ENCODE results near the gene RPUSD3. TPM values are rescaled to one million over a fixed set of nuclear protein-coding genes. Genes with fewer than 3 reads are reported as not detected.

RPUSD3 gene
- total and polyA plus RNA-seq, 9 of the 15 experiments (the other 6 are each of a cell fraction or from before 2014, with no cell fraction given): 13.8 to 99.0 (median 59.3) TPM

DNA sequence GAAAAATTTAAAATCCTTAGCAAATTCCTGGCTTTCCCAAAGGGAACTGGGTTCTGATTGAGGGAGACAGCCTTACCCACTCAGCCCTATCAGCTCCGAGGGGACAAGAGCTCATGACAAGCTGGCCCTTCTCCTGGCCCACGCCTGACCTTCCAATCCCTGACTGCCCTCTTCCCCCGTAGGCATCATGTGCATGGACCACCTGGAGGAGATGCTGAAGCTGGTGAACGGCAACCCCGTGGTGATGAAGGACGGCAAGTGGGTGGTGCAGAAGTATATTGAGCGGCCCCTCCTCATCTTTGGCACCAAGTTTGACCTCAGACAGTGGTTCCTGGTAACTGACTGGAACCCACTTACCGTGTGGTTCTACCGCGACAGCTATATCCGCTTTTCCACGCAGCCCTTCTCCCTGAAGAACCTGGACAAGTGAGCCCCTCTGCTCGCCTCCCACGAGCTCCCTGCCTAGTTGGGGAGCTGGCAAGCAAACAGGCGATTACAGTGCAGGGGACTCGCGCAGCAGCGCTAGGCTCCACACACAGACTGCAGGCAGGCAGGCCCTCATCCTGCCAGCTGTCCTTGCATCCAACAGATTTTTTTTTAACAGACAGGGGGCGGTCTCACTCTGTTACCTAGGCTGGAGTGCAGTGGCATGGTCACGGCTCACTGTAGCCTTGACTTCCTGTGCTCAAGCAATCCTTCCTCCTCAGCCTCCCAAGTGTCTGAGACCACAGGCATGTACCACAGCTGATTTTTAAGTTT is 16.8 kb downstream of the RPUSD3 start (continued):
- TF ChIP-seq, protein P1, sequence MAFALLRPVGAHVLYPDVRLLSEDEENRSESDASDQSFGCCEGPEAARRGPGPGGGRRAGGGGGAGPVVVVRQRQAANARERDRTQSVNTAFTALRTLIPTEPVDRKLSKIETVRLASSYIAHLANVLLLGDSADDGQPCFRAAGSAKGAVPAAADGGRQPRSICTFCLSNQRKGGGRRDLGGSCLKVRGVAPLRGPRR (CRISPR knock-in tag; IDR thresholded peaks at IDR 0.05): no peak
- TF ChIP-seq TEAD2 (tag; IDR thresholded peaks at IDR 0.05) (no peak), ESRRA (IDR thresholded peaks at IDR 0.05; ENCODE audit: borderline replicate concordance, low read depth) (no peak), ZNF316 (IDR thresholded peaks at IDR 0.05) (0 out of 2 replicates have a peak, but pooled peaks have one; percentile 7), GTF2E2 (tag; IDR thresholded peaks at IDR 0.05) (no peak), ZNF239 (CRISPR knock-in tag; IDR thresholded peaks at IDR 0.05) (no peak), POLR2B (IDR thresholded peaks at IDR 0.05; ENCODE audit: low read depth, partially characterized antibody) (no peak), ZNF444 (CRISPR knock-in tag; IDR thresholded peaks at IDR 0.05) (no peak)
- TF ChIP-seq, protein P2, sequence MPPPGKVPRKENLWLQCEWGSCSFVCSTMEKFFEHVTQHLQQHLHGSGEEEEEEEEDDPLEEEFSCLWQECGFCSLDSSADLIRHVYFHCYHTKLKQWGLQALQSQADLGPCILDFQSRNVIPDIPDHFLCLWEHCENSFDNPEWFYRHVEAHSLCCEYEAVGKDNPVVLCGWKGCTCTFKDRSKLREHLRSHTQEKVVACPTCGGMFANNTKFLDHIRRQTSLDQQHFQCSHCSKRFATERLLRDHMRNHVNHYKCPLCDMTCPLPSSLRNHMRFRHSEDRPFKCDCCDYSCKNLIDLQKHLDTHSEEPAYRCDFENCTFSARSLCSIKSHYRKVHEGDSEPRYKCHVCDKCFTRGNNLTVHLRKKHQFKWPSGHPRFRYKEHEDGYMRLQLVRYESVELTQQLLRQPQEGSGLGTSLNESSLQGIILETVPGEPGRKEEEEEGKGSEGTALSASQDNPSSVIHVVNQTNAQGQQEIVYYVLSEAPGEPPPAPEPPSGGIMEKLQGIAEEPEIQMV (tag; conservative IDR thresholded peaks at IDR 0.05; ENCODE audit: low read depth): no peak
- TF ChIP-seq, protein P3, sequence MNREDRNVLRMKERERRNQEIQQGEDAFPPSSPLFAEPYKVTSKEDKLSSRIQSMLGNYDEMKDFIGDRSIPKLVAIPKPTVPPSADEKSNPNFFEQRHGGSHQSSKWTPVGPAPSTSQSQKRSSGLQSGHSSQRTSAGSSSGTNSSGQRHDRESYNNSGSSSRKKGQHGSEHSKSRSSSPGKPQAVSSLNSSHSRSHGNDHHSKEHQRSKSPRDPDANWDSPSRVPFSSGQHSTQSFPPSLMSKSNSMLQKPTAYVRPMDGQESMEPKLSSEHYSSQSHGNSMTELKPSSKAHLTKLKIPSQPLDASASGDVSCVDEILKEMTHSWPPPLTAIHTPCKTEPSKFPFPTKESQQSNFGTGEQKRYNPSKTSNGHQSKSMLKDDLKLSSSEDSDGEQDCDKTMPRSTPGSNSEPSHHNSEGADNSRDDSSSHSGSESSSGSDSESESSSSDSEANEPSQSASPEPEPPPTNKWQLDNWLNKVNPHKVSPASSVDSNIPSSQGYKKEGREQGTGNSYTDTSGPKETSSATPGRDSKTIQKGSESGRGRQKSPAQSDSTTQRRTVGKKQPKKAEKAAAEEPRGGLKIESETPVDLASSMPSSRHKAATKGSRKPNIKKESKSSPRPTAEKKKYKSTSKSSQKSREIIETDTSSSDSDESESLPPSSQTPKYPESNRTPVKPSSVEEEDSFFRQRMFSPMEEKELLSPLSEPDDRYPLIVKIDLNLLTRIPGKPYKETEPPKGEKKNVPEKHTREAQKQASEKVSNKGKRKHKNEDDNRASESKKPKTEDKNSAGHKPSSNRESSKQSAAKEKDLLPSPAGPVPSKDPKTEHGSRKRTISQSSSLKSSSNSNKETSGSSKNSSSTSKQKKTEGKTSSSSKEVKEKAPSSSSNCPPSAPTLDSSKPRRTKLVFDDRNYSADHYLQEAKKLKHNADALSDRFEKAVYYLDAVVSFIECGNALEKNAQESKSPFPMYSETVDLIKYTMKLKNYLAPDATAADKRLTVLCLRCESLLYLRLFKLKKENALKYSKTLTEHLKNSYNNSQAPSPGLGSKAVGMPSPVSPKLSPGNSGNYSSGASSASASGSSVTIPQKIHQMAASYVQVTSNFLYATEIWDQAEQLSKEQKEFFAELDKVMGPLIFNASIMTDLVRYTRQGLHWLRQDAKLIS (CRISPR knock-in tag; IDR thresholded peaks at IDR 0.05): no peak
- TF ChIP-seq, protein P4, sequence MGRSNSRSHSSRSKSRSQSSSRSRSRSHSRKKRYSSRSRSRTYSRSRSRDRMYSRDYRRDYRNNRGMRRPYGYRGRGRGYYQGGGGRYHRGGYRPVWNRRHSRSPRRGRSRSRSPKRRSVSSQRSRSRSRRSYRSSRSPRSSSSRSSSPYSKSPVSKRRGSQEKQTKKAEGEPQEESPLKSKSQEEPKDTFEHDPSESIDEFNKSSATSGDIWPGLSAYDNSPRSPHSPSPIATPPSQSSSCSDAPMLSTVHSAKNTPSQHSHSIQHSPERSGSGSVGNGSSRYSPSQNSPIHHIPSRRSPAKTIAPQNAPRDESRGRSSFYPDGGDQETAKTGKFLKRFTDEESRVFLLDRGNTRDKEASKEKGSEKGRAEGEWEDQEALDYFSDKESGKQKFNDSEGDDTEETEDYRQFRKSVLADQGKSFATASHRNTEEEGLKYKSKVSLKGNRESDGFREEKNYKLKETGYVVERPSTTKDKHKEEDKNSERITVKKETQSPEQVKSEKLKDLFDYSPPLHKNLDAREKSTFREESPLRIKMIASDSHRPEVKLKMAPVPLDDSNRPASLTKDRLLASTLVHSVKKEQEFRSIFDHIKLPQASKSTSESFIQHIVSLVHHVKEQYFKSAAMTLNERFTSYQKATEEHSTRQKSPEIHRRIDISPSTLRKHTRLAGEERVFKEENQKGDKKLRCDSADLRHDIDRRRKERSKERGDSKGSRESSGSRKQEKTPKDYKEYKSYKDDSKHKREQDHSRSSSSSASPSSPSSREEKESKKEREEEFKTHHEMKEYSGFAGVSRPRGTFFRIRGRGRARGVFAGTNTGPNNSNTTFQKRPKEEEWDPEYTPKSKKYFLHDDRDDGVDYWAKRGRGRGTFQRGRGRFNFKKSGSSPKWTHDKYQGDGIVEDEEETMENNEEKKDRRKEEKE (IDR thresholded peaks at IDR 0.05; ENCODE audit: borderline replicate concordance in 1 of 2, control insufficient read depth in 1 of 2, low read depth in 2 of 2, low read length in 1 of 2): no peak
- TF ChIP-seq, protein P5, sequence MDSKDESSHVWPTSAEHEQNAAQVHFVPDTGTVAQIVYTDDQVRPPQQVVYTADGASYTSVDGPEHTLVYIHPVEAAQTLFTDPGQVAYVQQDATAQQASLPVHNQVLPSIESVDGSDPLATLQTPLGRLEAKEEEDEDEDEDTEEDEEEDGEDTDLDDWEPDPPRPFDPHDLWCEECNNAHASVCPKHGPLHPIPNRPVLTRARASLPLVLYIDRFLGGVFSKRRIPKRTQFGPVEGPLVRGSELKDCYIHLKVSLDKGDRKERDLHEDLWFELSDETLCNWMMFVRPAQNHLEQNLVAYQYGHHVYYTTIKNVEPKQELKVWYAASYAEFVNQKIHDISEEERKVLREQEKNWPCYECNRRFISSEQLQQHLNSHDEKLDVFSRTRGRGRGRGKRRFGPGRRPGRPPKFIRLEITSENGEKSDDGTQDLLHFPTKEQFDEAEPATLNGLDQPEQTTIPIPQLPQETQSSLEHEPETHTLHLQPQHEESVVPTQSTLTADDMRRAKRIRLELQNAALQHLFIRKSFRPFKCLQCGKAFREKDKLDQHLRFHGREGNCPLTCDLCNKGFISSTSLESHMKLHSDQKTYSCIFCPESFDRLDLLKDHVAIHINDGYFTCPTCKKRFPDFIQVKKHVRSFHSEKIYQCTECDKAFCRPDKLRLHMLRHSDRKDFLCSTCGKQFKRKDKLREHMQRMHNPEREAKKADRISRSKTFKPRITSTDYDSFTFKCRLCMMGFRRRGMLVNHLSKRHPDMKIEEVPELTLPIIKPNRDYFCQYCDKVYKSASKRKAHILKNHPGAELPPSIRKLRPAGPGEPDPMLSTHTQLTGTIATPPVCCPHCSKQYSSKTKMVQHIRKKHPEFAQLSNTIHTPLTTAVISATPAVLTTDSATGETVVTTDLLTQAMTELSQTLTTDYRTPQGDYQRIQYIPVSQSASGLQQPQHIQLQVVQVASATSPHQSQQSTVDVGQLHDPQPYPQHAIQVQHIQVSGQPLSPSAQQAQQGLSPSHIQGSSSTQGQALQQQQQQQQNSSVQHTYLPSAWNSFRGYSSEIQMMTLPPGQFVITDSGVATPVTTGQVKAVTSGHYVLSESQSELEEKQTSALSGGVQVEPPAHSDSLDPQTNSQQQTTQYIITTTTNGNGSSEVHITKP (IDR thresholded peaks at IDR 0.05; ENCODE audit: partially characterized antibody): no peak

Data from K562 (cell line).